IPS-20b (cell line): ENCODE measurements around the gene SLC52A1.

ENCODE experiments used
- H3K27ac ChIP-seq: one replicate; pipeline ENCODE4 v1.5.1; 2013; ENCODE audit warnings: low read length
- H3K27me3 ChIP-seq: 2 replicates; pipeline ENCODE4 v1.6.1; 2013; ENCODE audit warnings: mild to moderate bottlenecking, low read length, inconsistent platforms; ENCODE audit not compliant: insufficient read depth
- H3K36me3 ChIP-seq: 2 replicates; pipeline ENCODE4 v1.6.1; 2013; ENCODE audit warnings: low read depth, mild to moderate bottlenecking, inconsistent platforms, low read length, moderate library complexity; ENCODE audit not compliant: insufficient read depth
- H3K4me1 ChIP-seq: 2 replicates; pipeline ENCODE4 v1.6.1; 2013; ENCODE audit warnings: mild to moderate bottlenecking, control low read depth, inconsistent platforms, low read length, moderate library complexity; ENCODE audit not compliant: insufficient read depth
- H3K4me3 ChIP-seq: 2 replicates; pipeline ENCODE4 v1.5.1; 2013; ENCODE audit warnings: mild to moderate bottlenecking, low read length, inconsistent platforms
- H3K9ac ChIP-seq: 2 replicates; pipeline ENCODE4 v1.6.1; 2013; ENCODE audit warnings: low read depth, mild to moderate bottlenecking, inconsistent platforms, low read length, moderate library complexity
- H3K9me3 ChIP-seq: 2 replicates; pipeline ENCODE4 v1.6.1; 2013; ENCODE audit warnings: mild to moderate bottlenecking, low read depth, low read length, inconsistent platforms; ENCODE audit not compliant: insufficient read depth

Gene SLC52A1

DNA sequence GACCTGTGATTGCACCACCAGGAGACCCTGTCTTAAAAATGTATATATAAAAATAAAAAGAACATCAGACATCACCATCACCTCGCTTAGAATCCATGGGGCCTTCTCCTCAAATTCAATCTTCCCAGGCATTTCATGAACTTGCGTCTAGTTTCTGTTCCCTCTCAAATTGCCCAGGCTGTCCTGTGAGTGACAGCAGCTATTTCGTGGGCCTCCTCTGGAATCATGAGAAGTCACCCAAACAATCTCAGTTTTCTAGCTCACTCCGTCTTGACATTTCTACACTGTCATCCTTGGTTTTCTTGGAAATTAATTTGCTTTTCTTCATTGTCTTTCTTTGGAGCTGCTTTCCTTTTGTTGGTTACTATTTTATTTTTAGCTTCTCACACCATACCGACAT, 7.3 kb downstream of the SLC52A1 start:
- Histone ChIP-seq H3K27ac (no peak overlapping the region), H3K36me3 (peaks cover 8% of the 10 kb centered on the region), H3K4me3 (no peak overlapping the region), H3K4me1 (no peaks in the 10 kb centered on the region), H3K27me3 (no peaks in the 10 kb centered on the region; the same call in none of the 2 replicates), H3K9ac (no peak overlapping the region), H3K9me3 (no peaks in the 10 kb centered on the region)

DNA sequence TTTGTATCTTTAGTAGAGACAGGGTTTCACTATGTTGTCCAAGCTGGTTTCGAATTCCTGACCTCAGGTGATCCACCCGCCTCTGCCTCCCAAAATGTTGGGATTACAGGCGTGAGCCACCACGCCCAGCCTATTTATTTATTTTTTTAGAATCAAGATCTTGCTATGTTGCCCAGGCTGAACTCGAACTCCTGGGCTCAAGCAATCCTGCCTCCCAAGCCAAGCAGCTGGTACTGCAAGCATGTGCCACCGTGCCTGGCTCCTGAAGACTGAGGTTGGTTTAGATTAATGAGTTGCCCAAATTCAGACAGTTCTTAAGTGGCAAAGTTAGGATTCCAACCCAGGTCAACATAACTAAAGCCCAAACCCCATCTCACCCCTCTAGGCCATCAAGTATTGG, 7.9 kb downstream of the SLC52A1 start:
- no peak overlapping the region for H3K27ac ChIP-seq
- H3K27me3 ChIP-seq = no peaks in the 10 kb centered on the region; the same call in none of the 2 replicates
- no peak overlapping the region for H3K4me3 ChIP-seq
- no peak overlapping the region for H3K9ac ChIP-seq
- no peaks in the 10 kb centered on the region for H3K4me1 ChIP-seq
- H3K36me3 ChIP-seq = peaks cover 13% of the 10 kb centered on the region
- H3K9me3 ChIP-seq = no peaks in the 10 kb centered on the region

DNA sequence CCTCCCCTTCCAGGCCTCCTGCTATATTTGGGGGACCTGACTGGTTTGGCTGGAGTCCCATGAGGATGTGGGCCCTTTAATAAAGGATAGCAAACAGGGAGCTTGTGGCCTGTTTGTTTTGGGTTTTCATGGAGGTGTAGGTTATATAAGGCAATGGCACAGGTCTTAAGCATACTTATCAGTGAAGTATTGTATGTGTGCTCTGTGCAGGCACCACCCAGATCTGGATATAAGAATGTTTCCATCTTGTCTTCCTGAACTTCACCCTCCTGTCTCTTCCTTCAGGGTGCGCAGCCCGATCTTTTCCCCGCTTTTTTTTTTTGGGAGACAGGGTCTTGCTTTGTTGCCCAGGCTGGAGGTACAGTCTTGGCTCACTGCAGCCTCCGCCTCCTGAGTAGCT, 10.6 kb downstream of the SLC52A1 start:
- H3K36me3 ChIP-seq = peaks cover 39% of the 10 kb centered on the region
- H3K9me3 ChIP-seq = no peaks in the 10 kb centered on the region
- no peak overlapping the region for H3K9ac ChIP-seq
- no peak overlapping the region for H3K27ac ChIP-seq
- no peaks in the 10 kb centered on the region for H3K4me1 ChIP-seq
- no peak overlapping the region for H3K4me3 ChIP-seq
- H3K27me3 ChIP-seq = no peaks in the 10 kb centered on the region

DNA sequence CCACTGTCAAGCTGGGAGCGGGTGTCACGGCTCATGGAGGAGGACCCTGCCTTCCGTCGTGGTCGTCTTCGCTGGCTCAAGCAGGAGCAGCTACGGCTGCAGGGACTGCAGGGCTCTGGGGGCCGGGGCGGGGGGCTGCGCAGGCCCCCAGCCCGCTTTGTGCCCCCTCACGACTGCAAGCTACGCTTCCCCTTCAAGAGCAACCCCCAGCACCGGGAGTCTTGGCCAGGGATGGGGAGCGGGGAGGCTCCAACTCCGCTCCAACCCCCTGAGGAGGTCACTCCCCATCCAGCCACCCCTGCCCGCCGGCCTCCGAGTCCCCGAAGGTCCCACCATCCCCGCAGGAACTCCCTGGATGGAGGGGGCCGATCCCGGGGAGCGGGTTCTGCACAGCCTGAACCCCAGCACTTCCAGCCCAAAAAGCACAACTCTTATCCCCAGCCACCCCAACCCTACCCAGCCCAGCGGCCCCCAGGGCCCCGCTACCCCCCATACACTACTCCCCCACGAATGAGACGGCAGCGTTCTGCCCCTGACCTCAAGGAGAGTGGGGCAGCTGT, 11.6 kb downstream of the SLC52A1 start:
- Histone ChIP-seq H3K9me3 (no peaks in the 10 kb centered on the region), H3K27me3 (no peaks in the 10 kb centered on the region), H3K4me1 (no peaks in the 10 kb centered on the region), H3K27ac (no peak overlapping the region), H3K36me3 (peaks cover 48% of the 10 kb centered on the region), H3K9ac (no peak overlapping the region), H3K4me3 (no peak overlapping the region)

DNA sequence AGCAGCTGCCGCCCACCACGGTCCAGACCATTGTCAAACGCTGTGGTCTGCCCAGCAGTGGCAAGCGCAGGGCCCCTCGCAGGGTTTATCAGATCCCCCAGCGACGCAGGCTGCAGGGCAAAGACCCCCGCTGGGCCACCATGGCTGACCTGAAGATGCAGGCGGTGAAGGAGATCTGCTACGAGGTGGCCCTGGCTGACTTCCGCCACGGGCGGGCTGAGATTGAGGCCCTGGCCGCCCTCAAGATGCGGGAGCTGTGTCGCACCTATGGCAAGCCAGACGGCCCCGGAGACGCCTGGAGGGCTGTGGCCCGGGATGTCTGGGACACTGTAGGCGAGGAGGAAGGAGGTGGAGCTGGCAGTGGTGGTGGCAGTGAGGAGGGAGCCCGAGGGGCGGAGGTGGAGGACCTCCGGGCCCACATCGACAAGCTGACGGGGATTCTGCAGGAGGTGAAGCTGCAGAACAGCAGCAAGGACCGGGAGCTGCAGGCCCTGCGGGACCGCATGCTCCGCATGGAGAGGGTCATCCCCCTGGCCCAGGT, 13.0 kb downstream of the SLC52A1 start:
- no peaks in the 10 kb centered on the region for H3K9me3 ChIP-seq
- no peak overlapping the region for H3K27ac ChIP-seq
- no peak overlapping the region for H3K4me3 ChIP-seq
- no peaks in the 10 kb centered on the region for H3K27me3 ChIP-seq
- no peaks in the 10 kb centered on the region for H3K4me1 ChIP-seq
- H3K36me3 ChIP-seq = peaks cover 58% of the 10 kb centered on the region
- no peak overlapping the region for H3K9ac ChIP-seq

DNA sequence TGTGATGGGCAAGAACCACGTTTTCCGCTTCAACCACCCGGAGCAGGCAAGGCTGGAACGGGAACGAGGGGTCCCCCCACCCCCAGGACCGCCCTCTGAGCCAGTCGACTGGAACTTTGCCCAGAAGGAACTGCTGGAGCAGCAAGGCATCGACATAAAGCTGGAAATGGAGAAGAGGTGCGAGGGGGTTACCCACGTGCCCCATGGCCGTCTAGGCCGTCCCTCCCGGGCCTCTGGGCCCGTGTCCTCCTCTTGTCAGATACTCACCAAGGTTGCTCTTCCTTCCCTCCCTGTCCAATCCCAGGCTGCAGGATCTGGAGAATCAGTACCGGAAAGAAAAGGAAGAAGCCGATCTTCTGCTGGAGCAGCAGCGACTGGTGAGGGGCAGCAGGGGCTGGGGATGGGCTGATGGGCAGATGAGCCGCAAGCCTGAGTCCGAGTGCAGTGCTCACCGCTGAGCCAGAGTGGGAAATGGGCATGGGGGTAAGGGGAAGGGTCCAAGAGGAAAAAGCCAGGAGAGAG, 14.7 kb downstream of the SLC52A1 start:
- no peak overlapping the region for H3K4me3 ChIP-seq
- H3K4me1 ChIP-seq = no peaks in the 10 kb centered on the region
- H3K36me3 ChIP-seq = peaks cover 70% of the 10 kb centered on the region
- H3K27ac ChIP-seq = no peak overlapping the region
- no peaks in the 10 kb centered on the region for H3K9me3 ChIP-seq
- no peaks in the 10 kb centered on the region for H3K27me3 ChIP-seq
- no peak overlapping the region for H3K9ac ChIP-seq

DNA sequence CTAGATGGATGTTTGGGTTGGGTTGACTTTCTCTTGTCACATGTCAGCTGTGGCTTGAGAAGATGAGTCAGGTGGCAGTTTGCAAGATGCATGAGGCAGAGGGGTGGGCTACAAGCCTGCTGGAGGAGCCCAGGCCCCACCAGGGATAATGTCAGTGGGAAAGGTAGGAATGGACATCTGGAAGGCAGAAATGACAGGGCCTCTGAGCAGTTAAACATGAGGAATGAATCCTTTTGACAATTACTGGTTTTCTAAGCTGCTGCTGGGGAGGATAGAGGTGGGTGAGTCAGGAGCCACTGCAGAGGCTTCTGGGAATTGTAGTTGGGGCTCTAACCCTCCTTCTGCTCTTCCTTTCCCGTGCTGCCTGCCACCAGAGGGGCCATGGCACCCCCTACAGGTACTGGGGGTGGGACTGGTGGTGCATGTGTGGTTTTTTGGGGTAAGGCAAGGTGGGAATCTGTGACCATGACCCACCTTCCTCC, 15.7 kb downstream of the SLC52A1 start:
- no peaks in the 10 kb centered on the region for H3K9me3 ChIP-seq
- H3K36me3 ChIP-seq = peaks cover 76% of the 10 kb centered on the region
- H3K27me3 ChIP-seq = no peaks in the 10 kb centered on the region
- H3K27ac ChIP-seq = no peak overlapping the region
- no peak overlapping the region for H3K9ac ChIP-seq
- H3K4me1 ChIP-seq = no peaks in the 10 kb centered on the region
- H3K4me3 ChIP-seq = no peak overlapping the region

DNA sequence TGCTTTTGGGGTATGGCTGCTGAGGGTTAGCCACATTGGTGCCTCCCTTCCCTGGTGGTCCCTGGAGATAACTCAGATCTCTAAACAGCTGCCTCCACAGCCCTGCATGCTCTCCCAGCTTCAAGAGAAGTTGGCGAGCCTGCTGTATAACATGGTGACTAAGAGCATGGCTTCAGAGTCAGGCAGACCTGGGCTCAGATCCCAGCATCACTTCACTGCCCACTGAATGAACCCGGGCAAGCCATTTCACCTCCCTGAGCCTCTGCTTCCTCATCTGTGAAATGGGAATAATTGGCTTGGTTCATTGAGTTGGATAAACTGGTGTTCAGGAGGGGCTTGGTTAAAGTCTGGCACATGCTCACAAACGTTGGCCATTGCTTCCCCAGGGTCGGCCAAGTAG, 20.9 kb downstream of the SLC52A1 start:
- no peaks in the 10 kb centered on the region for H3K27me3 ChIP-seq
- no peak overlapping the region for H3K9ac ChIP-seq
- no peak overlapping the region for H3K27ac ChIP-seq
- no peak overlapping the region for H3K4me3 ChIP-seq
- peaks cover 77% of the 10 kb centered on the region for H3K36me3 ChIP-seq
- no peaks in the 10 kb centered on the region for H3K4me1 ChIP-seq
- no peaks in the 10 kb centered on the region for H3K9me3 ChIP-seq

DNA sequence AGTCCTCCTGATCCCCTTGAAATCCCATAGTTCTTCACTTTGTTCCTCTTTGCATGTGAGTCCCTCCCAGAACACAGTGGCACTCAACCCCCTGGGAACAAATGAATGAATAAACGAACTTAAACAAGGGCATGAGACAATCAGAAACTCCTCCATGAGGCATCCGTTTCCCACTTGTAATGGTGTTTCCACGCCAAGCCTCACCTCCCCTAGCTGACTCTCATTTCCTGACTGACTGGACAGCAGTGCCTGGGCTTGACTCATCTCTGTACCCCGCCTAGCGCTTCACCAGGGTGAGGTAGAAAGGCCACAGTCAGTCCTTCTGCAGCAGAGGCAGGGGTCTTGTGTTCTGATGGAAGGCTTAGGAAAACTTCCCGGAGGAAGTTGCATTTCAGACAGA, 23.3 kb downstream of the SLC52A1 start:
- no peak overlapping the region for H3K4me3 ChIP-seq
- H3K9ac ChIP-seq = no peak overlapping the region
- H3K9me3 ChIP-seq = no peaks in the 10 kb centered on the region
- H3K27ac ChIP-seq = no peak overlapping the region
- no peaks in the 10 kb centered on the region for H3K27me3 ChIP-seq
- peaks cover 83% of the 10 kb centered on the region for H3K36me3 ChIP-seq
- no peaks in the 10 kb centered on the region for H3K4me1 ChIP-seq

DNA sequence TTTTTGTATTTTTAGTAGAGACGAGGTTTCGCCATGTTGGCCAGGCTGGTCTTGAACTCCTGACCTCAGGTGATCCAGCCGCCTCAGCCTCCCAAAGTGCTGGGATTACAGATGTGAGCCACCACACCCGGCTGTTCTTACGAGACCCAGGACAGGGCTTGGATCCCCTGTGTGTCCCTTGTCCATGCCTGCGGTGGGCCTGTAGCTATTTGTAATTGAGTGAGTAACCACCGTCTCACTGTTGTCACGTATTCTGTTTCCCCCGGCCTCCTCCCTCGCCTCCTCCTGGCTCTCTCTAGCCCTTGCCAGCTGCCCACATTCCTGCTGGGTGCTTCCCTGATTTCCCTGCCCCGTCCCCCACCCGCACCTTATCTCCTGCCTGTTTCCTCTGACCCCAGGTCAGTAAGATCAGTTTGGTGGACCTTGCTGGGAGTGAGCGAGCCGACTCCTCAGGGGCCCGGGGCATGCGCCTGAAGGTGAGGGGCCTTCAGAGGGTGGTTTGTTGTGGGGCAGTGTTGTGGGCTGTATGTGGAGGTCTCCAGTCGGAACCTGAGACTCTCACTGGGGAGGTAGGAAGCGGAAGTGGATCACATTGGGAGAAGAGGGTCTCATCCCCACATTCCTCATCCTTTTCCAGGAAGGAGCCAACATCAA, 31.9 kb downstream of the SLC52A1 start:
- no peaks in the 10 kb centered on the region for H3K27me3 ChIP-seq
- peaks cover 71% of the 10 kb centered on the region for H3K36me3 ChIP-seq
- no peak overlapping the region for H3K4me3 ChIP-seq
- no peaks in the 10 kb centered on the region for H3K9me3 ChIP-seq
- no peak overlapping the region for H3K9ac ChIP-seq
- peaks cover 10% of the 10 kb centered on the region; the same call in 1 of the 2 replicates for H3K4me1 ChIP-seq
- no peak overlapping the region for H3K27ac ChIP-seq

DNA sequence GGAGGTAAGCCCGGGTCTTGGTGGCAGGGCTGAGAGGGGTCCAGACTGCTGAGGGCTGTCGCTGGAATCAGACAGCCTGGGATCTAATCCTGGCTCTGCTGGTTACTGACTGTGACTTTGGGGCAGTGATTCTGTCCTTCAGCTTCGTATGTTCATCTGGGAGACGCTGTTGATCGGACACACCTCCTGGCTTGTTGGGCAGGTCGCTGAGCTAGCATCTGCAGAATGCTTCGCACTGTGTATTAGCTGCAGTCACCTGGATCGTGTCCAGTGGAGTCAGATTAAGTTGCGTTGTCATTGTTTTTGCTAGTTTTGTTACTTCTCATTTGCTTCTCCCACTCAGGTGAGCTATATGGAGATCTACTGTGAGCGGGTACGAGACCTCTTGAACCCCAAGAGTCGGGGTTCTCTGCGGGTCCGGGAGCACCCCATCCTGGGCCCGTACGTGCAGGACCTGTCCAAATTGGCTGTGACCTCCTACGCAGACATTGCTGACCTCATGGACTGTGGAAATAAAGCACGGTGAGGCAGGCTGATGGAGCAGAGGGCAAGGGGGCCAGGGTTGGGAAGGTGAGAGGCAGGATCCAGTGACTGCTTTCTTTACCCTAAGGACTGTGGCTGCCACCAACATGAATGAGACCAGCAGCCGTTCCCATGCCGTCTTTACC, 33.0 kb downstream of the SLC52A1 start:
- no peaks in the 10 kb centered on the region for H3K9me3 ChIP-seq
- H3K27ac ChIP-seq = no peak overlapping the region
- H3K27me3 ChIP-seq = no peaks in the 10 kb centered on the region
- no peak overlapping the region for H3K9ac ChIP-seq
- H3K4me1 ChIP-seq = peaks cover 10% of the 10 kb centered on the region; the same call in 1 of the 2 replicates
- H3K4me3 ChIP-seq = no peak overlapping the region
- H3K36me3 ChIP-seq = peaks cover 60% of the 10 kb centered on the region
